T47D (cell line): Measurements from ENCODE around the gene LDLRAD4.

ENCODE experiments used
- DNase-seq, 2 experiments: peaks; one replicate each; pipeline versions ENCODE4 v3.0.0 to v3.0.0-alpha.2; 2011 to 2012; ENCODE audit warnings: low read depth in 1 of 2, low spot score in 1 of 2
- JUND ChIP-seq: IDR thresholded peaks from 2 replicates; pipeline ENCODE4 v1.6.1; 2012; ENCODE audit warnings: low read depth
- in situ Hi-C: cut with HindIII; loops from 2 replicates; pipeline ENCODE4 v1.10.0; 2016; ENCODE audit warnings: low sequenced_read_pairs, low pct_unique_long_range_greater_than_20kb

Gene LDLRAD4

DNA sequence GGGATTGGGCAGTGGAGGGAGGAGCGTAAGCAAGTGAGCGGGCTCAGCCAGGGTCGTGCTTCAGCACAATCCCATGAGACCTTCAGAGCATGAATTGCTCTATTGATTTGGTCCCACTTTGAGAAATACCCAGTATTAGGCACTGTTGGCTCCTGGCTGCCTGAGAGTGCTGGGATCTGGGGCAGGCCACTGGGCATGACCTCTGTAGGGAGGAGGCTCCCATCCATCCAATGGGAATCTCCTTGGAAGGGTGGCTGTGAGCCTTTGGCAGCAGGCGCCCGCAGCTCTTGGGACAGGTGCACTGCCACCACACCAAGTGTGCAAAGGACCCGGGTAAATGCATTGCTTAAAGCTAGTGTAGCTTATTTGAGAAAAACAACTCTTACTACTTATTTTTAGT, 137.5 kb downstream of the LDLRAD4 start:
- DNase-seq = no peak
- TF ChIP-seq JUND = no peak
- in situ Hi-C loops = no loop called here

DNA sequence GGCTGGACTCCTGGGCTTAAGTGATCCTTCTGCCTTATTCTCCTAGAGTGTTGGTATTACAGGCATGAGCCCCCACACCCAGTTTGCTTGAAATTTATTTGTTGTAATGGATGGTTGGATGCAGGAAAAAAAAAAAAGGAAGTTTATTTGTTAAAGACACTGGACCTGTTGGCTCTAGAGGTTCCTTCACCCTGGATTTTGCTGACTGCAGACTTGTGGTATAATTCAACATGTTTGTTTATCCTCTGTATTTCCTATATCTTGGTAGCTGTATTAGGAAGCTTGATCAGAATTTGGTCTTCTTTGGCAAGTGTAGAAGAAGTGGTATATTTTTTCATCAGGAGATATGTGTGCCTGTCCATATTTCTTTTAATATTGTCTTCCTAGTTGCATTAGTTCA, 138.7 kb downstream of the LDLRAD4 start:
- TF ChIP-seq JUND = no peak
- in situ Hi-C loops = no loop called here
- no peak for DNase-seq

- no peak for DNase-seq
- in situ Hi-C loops = no loop called here
These were observed 140.7 kb downstream of the LDLRAD4 start for GRCh38 chr18:13359210-13359609.

GRCh38 chr18:13361431-13361830, 142.9 kb downstream of the LDLRAD4 start:
- no peak for TF ChIP-seq JUND
- in situ Hi-C loops = no loop called here
- no peak for DNase-seq

More at GRCh38 chr18:13359210-13359609, 140.7 kb downstream of the LDLRAD4 start:
- TF ChIP-seq JUND = no peak

DNA sequence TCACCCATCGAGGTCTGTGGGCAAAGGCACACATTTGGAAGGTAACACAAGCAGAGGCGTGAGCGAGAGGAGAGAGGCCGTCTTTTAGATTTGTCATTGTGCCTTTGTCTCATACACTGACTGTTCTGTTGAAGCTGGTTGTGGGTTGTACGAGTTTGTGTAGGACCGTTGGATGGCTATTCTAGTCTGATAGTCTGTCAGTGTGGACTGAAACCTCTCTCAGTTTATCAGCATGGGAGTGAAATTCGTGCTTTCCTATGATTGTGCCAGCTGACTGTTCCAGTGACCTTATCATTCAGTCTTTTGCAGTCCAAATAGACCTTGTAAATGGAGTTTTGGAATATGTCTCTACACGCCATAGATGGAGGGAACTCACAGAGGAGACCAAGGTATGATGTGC, 143.5 kb downstream of the LDLRAD4 start:
- no peak for DNase-seq
- TF ChIP-seq JUND = no peak
- in situ Hi-C loops = no loop called here

- no peak for TF ChIP-seq JUND
- DNase-seq = no peak
- in situ Hi-C loops = no loop called here
These were observed 144.0 kb downstream of the LDLRAD4 start for GRCh38 chr18:13362607-13363006.

DNA sequence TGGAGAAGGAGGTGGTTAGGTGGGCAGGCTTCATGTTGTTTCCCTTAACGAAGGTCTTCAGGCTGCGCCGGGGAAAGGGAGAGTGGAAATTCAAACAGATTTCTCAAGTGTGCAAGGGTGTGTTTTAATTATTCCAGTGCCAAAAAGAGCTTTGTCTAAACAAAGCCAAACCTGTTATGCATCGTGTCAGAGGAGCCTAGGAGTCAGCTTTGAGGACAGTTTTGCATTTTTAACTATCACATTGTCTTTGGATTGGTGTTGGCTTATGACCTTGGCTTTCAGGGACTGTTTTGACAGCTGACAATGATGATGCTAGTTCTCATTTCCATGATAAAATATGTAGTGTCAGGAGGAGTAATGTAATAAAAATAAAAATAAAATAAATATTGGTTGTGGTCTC, 144.8 kb downstream of the LDLRAD4 start:
- DNase-seq = no peak
- no peak for TF ChIP-seq JUND
- in situ Hi-C loops = no loop called here

DNA sequence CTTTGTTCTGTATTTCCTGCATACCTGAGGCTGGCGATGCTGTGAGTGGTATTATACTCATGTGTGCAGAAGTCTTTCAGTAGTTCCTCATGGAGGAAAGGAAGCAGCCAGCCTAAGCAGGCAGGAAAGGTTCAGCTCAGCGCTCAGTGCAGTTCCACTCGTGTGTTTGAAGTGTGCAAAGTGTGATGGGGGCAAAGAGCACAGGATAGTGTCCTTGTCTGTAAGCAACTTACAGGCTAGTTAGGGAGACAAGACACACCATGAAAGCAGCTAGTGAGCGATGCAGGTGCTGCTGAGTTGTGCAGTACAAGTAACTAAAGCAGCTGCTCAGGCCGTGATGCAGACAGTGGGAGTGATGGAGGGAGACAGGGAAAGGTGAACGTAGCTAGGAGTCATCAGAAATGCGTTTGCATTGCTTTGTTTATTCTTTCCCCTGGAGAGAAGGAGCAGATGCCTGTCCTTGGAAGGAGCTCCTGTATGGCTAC, 146.2 kb downstream of the LDLRAD4 start:
- no peak for DNase-seq
- TF ChIP-seq JUND = no peak
- in situ Hi-C loops = no loop called here

GRCh38 chr18:13366131-13366530, 147.6 kb downstream of the LDLRAD4 start:
- no peak for TF ChIP-seq JUND
- in situ Hi-C loops = no loop called here
- DNase-seq = no peak

- in situ Hi-C loops = no loop called here
- DNase-seq = no peak
- TF ChIP-seq JUND = no peak
These were observed 148.0 kb downstream of the LDLRAD4 start for GRCh38 chr18:13366541-13366940.

DNA sequence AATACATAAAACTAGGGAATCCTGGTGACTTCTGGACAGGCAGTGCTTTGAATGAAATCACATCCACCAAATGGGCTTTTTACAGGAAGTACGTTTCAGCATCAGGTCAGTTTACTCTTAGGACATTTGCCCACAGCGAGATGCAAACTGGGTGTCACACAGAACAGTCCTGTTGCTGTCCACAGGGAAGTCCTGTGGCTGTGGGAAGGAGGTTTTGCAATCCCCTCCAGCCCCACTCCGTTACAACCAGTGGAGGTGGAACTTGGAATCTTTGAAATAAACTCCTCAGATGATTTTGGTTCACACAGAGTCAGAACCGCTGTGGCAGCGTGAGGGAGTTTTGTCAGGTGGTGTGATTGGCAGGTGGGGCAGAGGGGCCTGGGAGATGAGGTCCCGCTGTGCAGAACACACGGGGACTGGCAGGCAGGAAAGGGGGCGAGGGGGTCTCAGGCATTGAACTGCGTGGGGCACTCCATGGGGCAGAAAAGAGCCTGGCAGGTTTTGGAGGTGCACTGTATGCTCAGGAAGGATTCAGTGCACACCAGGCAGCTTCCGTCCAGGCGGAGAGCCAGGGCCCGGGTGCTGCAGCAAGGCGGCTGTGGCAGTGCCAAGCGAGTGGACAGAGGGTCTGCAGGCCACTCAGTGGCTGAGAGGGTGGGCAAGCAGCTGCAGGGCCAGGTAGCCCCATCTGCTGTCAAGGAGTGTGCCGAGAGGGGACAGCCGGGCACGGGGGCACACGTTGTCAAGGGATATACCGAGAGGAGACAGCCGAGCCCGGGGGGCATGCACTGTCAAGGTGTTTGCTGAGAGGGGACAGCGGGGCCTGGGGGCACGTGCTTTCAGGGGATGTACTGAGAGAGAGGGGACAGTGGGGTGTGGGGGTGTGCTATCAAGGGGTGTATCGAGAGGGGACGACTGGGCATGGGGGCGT, 148.7 kb downstream of the LDLRAD4 start:
- DNase-seq = no peak
- no peak for TF ChIP-seq JUND
- in situ Hi-C loops = no loop called here

DNA sequence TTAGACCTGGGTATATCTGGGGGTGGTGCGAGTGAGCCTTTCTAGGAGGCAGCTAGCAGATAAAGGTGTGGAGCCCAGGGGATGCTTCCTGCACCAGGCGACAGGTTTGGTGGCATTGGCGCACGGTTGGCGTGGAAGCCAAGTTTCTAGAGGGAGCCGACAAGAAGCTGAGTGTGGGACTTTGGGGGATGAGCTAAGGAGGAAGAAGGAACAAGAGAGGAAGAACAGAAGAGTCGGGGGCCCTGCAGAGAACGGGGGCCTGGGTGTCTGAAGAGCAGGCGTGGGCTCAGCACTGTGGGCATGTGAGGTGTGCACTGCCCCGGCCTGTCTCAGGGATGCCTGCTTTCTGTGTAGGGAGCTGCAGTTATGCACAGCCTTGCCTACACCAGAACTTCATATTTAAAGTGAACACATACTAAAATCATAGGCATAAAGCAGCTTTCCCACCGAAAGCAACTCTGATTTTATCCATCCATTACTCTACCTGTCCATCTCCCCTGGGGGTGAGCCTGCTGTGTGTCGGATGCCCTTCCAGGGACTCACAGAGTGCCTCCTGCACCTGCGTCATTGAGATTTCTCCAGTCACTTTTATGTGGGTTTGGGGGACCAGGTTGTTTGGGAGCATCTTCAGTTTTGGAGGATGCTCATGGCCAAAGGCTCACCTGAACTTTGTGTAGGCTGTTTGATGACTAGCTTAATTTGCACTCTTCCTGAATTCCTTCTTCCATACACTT, 149.7 kb downstream of the LDLRAD4 start:
- TF ChIP-seq JUND = no peak
- no peak for DNase-seq
- in situ Hi-C loops = no loop called here

GRCh38 chr18:13369353-13369752, 150.8 kb downstream of the LDLRAD4 start:
- in situ Hi-C loops = no loop called here
- no peak for DNase-seq
- no peak for TF ChIP-seq JUND
